ENCODE measurements around the gene SSBP4.

Gene SSBP4

DNA sequence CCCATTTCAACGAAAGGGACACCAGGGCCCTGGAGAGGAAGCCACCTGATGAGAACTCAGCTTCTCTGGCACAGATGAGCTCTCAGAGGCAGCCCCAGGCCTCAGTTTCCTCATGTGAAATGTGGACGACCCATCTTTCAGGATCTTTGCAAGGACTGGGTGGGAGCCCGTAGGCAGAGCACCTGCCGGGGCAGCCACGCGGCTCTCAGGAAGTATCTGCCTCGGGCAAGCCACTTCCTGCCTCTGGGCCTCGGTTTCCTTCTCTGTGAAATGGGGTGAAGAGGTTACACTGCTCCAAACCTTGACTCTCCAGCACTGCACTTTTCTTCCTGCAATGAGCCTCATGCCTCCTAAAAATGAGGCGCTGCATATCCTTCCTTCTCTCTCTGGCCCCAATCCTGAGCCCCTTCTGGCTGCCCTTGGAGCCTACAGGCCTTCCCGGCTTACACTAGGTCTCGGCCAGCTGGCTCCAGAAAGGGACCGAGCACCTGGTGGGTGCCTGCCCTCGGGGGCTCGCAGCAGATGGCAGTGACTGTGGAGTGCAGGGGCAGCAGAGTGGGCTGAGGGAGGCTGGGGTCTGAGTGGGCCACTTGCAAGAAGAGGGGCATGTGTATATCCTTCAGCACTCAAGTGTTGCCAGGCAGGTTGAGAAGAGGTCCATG, 3.5 kb downstream of the SSBP4 start:
- DNase-seq = no peak

DNA sequence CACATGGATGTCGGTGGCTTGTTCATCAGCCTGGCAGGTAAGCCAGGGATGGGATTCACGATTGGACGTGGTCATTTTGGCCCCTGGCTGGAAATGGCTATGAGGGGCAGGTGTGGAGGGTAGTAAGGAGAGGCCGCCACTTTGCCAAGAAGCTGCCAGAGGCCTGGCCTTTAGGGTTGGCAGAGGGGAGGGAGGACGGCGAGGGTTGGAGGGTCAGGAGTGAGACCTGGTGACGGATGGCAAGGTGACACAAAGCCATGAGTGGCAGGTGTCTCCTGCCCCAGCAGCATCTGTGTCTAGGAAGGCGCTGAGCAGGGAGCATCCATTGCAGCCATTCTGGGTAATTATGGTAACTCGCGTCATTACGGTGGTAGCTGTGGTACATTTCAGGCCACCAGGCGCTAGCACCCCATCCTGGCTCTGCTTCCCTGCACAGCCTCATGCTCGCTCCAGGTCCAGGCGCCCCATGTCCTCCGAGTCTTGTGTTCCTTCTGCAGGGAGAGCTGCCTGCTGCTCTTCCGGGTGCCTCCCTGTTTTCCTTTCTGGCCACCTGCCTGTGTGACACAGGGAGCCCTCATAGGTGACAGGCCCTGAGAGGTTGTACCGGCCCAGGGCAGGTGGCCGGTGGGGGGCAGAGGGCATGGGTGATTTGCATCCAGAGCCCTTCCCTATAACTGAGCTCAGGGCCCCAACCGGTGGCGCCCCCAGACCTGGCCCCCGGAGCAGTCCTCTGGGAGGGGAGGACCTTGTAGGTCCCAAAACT, 4.2 kb downstream of the SSBP4 start:
- no peak for DNase-seq

DNA sequence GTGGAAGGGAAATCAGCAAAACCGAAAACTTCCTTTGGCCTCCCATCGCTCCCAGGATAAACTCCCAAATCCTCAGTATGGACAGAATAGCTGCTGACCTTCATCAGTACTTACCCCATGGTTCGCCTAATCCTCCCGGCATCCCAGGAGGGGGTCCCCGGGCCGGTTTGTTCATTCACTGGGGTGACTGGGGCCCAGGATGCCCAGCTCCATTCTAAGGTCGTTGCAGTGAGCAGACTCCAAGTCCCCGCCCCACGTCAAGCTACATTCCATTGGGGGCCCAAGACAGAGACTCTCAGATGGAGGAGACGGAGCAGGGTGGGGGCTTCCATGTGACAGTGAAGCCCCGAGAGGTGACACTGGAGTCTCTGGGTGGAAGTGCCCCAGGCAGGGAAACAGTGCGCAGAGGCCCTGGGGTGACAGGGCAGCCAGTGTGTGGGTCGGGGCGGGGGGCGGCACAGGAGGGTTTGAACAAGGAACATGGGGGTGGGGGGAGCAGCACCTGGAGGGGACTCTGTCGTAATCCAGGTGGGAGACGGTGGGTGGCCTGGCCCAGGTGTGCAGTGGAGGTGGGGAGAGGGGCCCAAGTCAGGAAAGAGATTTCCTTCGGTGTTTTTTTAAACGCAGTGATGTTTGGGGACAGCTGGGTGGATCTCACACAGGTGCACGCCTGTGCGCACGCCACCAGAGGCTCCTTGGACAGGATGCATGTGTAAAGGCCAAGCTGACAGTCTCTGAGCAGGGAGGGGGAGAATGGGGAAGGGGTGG, 5.1 kb downstream of the SSBP4 start:
- no peak for DNase-seq

DNA sequence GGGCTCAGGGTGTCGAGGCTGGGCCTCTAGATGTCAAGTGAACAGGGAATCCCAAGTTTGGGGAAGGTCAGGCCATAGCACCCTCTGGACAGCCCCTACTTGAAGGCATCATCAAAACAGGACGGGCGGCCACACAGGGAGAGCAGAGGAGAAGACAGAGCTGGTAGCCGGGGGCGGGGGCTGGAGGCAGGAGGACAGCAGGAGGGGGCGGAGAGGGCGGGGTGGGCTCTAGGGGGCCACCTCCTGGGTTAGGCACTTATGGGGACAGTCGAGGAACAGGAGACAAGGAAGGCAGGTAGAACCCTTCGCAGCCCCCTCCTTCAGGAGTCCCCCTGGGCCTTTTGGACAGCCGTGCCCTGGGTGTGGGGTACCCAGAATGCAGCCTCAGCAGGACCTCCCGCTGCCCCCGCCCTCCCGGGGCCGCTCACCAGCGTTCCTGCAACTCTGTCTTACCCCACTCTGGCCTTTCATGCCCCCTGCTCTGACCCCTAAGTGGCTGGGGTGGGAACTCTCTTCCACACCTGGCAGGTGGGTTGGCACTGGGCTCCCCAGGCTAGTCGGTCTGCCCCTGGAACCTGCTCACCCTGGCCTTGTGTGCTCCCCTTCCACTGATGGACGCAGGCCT, 5.8 kb downstream of the SSBP4 start:
- no peak for DNase-seq

DNA sequence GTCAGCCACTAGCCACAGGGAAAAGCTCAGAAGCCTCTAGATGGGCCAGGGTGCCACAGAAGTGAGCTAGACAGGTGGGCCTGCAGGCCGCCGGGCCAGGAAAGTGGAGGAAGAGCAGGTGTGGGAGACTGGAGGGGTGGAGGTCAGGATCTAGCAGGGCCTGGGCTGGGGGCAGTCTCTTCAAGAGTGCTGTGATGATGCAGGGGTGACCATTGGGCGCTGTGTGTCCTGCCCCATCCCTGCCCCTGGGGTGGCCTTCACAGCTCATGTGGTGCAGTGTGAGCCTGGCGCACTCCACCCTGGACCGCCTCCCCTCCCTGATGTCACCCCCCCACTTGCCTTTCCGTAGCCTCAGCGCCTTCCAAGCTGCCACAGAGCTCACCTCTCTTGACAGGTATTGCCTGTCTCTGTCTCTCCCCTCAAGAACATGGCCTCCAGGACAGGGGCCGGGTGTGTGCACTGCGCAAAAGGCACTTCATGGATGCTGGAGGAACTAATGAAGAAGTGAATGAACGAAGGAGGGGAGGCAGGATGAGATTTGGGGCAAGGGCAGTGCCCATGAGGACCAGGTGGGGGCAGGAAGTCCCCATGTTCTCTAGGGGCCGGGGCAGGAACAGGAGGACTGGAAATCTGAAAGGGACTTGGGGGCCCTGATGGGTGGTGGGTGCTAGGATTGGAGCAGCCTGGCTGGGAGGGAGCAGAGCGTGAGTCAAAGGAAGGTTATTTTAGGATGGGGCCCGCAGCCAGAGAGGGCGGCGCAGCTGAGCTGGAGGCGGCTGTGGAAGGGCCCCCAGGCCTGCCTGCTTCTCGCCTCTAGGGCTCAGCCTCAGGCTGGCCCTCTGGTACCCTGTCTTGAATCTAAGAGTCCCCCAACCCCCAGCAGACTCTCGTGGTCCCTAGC, 6.6 kb downstream of the SSBP4 start:
- no peak for DNase-seq

DNA sequence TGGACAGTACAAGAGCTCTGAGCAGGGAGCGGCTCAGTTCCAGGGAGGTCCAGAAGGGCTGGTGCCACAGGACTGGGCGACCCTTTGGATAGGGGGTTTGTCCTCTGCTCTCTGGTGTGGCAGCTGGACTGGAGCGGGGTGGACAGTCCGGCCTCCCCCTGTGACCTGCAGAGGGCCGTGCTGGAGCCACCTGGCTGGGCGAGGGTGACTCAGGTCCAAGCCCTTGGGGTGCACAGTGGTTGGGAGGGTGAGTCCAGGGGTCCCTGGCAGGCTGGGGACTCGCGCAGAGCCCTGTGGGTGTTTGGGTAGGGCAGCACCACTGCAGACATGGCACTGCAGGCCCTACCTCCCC, 7.2 kb downstream of the SSBP4 start:
- no peak for DNase-seq

DNA sequence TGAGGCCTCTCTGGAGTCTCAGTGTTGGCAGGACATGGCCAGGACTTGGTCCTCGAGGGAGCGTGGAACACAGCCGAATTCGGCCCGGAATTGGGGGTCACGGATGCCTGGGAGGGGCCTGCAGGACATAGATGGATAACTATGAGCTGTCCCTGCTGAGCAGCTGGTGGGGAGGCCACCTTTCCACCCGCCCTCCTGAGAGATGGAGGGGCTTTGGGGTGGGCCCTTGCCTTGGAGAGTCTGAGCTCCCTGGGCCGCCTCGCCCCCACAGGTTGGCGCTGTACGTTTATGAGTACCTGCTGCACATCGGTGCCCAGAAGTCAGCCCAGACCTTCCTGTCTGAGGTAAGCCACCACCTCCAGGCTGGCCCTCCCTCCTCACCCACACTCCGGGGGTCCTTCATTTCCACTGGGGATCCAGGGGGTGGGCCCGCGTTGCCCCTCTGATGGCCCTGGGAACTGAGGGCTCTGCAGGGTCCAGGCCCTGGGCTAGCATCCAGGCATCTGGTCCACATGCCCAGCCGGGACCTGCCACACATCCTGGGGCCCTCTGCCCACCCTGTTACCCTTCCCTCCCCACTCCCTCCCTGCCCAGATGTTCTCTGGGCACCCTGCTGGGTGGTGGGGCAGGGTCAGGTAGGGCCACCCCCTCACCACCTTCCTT, 8.0 kb downstream of the SSBP4 start:
- DNase-seq = no peak

DNA sequence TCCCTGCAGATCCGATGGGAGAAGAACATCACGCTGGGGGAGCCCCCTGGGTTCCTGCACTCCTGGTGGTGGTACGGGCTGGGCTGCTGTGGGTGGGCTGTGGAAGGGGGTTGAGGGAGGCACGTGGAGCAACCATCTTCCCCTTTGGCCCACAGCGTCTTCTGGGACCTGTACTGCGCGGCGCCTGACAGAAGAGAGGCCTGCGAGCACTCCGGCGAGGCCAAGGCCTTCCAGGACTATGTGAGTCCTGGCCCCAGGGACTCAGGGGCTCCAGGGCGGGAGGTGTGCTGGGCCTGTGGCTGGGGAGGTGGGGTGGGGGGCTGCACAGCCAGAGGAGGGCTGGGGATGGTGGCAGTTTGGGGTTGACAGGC, 8.5 kb downstream of the SSBP4 start:
- DNase-seq = no peak

DNA sequence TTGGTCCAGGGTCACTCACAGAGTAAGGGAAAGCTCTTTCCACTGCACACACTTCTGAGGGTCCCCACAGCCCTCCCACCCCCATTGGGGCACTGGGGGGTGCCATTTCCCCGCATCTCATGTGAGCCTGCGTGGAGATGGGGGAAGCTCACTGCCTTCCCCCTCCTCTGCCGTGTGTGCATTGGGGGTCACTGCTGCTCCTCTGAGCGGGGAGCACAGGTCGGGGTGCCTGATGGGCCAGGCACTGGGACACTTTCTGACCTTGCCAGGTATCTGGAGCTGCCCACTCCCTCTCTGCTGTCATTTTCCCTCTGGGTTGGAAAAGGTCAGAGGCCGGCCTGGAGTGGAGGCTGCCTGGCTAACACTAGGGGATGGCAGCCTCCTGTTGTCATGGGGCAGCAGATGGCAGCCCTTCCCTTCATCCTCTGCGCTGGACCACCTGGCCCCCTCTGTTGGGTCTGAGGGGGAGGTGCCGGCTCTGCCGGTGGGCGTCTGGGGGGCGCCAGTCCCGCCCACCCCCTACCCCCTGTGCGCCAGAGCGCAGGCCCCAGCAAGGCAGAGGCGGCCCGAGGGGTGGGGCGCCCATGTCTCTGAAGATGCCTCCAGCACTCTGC, 9.1 kb downstream of the SSBP4 start:
- DNase-seq = no peak

DNA sequence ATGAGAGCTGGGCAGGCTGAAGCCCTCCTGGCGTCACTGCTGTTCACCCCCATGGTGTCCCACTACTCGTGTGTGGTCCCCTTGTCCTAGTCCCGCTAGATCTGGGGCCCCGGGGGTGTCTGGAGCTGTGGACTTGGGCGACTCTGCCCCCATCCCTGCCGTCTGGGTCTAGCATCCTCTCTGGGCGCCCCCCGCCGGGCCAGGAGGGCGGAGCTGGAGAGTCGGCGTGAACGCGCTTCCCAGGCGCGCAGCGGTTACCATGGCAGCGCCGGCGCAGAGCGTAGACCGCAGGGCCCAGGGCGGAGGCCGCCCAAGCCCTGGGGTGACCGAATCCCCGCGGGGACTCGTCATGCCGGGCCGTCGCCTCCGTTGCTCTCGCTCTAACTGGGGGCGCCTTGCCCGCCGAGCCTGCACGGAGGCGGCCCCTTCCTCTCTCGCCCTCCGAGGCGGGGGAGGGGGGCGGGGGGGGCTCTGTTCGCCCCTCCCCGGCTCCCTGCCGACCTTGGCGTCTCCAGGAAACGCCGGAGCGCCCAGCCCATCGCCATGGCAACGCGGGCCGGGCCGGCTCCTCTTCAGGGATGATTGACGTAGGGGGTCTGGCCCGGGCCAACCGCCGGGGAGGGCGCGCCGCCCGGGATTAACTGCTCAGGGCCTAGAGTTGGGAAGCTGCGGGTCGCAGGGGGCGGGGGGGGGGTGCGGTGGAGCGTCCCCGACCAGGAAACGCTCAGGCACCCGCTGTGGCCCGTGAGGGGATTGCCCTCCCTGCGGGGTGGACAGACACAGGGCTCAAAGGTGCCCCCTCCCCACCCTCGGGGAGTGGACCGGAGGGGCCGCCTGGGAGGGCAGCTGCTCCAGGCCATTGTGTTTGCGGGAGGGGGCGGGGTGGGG, 9.8 kb downstream of the SSBP4 start:
- DNase-seq = peak; percentile 73 to 79

DNA sequence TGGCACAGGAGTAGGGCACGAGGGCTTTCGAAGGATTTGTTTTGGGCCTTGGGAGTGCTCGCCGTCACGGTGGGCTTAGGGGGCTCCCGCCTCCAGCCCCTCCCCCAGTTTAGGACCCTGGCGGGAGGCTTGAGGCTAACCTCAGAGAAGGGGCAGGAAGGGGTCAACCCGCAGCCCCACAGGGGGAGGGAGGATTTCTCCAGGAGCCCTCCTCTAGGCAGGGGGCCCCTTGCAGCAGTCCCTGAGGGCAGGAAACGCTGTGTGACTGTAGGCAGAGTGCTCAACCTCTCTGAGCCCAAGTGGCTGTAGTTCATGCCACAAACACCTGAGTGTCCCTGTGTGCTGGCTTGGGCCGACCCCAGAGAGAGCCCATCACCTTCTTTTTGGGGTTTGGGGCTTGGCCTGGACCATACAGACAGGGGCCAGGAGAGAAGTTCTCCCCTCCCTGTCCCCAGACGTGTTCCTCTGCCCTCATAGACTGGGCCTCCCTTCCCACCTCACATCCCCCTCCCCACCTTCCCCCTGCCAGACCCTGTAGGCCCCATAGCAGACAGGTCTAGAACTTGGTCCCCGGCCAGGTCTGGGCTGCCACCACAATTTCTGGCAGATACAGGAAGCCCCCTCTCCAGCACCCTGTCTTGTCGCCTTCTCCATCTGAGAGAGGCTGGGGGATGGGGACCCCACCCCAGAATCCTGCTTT, 10.7 kb downstream of the SSBP4 start:
- DNase-seq = no peak

DNA sequence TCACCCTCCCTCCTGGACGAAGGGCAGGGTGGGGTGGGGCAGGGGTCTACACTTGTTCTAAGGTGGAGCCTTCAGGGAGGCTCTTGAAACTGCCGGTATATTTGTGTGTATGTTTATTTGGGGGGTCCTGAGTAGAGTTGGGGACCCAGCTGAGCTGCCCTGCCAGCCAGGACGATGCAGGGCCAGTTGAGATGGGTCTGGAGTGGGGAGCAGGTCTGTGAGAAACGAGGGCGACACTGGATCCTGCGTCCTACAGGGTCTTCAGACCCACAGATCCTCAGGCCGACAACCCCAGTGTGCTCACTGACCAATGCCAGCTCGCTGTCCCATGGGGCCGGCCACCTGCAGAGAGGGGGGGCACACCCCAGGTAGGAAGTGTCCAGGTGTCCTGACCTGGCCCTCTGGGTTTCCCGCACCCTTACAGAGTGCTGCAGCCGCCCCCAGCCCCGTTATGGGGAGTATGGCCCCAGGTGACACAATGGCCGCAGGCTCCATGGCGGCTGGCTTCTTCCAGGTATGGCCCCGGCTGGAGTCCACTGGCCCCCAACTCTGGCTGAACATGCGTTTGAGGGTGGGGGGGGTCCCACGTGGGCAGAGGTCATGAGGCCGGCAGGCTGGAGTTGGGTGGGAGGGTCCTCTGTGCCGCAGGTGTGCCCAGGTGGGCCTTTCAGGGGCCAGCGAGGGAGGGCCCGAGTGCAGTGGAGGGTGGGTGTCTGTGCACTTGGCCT, 11.4 kb downstream of the SSBP4 start:
- DNase-seq = no peak

DNA sequence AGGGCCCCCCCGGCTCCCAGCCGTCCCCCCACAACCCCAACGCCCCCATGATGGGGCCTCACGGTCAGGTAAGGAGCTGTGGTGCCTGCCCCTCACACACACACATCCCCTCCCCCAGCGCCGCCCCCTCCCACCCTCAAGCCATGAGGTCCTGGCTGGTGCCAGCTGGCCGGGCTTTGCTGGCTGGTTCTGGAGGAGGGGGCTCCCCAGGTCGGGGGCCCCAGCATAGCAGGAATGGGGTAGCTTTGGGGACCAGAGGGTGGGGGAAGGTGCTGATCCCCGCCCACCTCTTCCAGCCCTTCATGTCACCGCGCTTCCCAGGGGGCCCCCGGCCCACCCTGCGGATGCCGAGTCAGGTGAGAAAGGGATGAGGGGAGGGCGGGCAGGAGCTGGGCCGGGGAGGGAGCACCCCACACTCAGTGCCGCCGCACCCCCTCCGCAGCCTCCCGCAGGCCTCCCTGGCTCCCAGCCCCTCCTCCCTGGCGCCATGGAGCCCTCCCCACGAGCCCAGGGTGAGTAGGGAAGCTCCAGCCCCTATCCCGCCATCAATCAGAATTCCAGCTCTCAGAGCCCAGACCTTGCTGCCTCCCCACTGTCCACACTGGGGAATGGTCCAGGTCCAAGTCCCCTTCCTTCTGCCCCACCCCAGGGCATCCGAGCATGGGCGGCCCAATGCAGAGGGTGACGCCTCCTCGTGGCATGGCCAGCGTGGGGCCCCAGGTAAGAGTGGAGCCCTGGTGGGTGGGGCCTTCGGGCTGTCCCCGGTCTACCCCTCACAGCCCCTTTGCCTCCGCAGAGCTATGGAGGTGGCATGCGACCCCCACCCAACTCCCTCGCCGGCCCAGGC, 12.4 kb downstream of the SSBP4 start:
- no peak for DNase-seq

DNA sequence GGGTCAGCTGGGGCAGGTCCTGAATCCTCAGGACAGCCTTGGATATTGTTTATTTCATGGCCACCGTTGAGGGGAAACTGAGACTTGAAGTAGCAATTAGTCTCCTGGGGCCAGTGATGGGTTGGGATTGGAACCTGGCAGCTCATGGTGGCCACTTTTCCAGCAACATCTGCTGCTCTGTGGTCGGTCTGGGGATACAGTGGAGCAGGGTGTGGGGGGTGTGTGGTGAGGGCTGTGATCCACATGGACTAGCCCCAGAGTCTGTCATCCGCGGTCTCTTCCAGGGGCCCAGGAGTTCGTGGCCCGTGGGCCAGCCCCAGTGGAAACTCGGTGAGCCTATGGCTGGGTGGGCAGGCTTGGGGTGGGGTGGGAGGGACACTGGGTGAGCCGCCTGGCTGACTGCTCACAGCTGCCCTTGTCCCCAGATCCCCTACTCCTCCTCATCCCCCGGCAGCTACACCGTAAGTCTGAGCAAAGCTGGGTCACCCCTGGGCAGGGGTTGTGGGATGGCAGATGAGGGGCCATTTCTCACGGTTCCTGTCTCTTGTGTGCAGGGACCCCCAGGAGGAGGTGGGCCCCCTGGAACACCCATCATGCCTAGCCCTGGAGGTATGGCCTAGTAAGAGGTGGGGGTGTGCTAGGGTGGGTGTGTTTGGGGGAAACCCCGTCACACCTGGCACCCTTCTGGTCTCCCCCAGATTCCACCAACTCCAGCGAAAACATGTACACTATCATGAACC, 13.2 kb downstream of the SSBP4 start:
- DNase-seq = no peak

DNA sequence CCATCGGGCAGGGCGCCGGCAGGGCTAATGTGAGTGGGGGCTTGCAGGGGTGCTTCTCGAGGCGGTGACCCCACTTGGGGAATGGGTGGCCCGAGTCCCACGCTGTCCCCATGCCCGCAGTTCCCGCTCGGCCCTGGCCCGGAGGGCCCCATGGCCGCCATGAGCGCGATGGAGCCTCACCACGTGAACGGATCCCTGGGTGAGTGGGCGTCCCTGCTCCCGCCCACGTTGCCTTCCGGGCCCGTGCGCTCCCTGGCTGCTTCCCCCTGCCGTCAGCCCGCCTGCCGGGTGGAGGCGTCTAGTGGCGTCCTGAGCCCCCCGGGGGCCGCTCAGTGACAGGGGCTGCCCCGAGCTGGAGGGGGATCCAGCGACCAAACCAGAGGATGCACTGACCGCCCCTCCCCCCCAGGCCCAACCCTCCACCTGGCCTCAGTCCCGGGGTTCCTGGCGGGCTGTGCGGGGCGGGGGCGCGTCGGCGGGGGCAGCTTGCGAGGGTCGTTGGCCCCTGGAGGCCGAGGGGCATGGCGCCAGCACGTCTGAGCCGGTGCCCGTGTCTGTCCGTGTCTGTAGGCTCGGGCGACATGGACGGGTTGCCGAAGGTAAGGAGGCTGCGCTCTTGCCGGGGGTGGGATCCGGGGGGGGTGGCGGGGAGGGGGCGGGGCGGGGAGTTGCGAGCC, 14.0 kb downstream of the SSBP4 start:
- DNase-seq = peak in 1 of 2 donors; percentile 74

DNA sequence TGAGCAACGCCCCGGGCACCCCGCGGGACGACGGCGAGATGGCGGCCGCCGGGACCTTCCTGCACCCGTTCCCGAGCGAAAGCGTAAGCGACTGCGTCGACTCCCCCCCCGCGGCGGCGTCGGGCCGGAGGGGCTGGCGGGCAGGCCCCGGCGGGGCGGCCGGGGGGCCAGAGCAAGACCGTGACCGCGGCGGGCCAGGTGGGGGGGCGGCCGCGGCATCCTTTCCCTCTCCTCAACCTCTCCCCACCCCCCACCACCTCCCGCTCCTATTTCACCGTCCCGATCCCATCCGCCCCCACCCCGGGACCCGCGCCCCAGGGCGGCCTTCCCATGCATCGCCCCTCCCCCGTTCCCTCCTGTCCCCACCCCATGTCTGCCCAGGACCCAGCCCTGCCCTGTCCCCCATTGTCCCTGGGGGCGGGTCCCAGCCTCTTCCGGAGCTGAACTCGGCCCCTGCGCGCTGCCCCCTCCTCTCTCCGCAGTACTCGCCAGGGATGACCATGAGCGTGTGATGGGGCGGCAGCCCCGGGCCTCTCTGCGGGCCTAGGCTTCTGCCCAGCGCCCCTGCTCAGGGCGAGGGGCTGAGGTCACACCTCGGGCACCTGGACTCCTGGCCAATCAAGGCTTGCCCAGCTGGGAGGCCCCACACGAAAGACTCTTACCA, 14.7 kb downstream of the SSBP4 start:
- DNase-seq = no peak

All from inflammatory macrophage (primary cell).